22Rv1 (cell line): ENCODE data around the gene IGSF3.

Experiments
- CTCF ChIP-seq: fragments of 450-650 bp; IDR thresholded peaks from 2 replicates; pipeline ENCODE4 v1.5.1; 2017; ENCODE audit warnings: mild to moderate bottlenecking
- ZFX ChIP-seq: fragments of 450-650 bp; IDR thresholded peaks from 2 replicates; pipeline ENCODE4 v1.6.1; 2017; ENCODE audit warnings: antibody characterized with exemption, borderline replicate concordance

- TF ChIP-seq CTCF (no peak), ZFX (no peak)
These were observed 15.2 kb upstream of the IGSF3 start for GRCh38 chr1:116682641-116683221.
